Urinary bladder (tissue), 4 donors: ENCODE measurements around the gene TRPM3. TPM values are rescaled to one million over a fixed set of nuclear protein-coding genes. Genes with fewer than 3 reads are reported as not detected.
"Not testable (repeated sequence)": the region's sequence is repeated elsewhere in the genome, so short reads cannot be mapped to it uniquely, and the experiment has no call there.

Experiments used
- DNase-seq: peaks from one replicate; pipeline ENCODE4 v3.0.0-alpha.2; 2015; ENCODE audit errors: extremely low spot score
- H3K27ac ChIP-seq: one replicate; pipeline ENCODE4 v1.5.1; 2013; ENCODE audit warnings: low read depth, mild to moderate bottlenecking, moderate library complexity
- H3K36me3 ChIP-seq: one replicate; pipeline ENCODE4 v1.6.1; 2013; ENCODE audit warnings: mild to moderate bottlenecking, moderate library complexity; ENCODE audit not compliant: insufficient read depth
- H3K4me1 ChIP-seq: one replicate; pipeline ENCODE4 v1.6.1; 2013; ENCODE audit warnings: mild to moderate bottlenecking, moderate library complexity; ENCODE audit not compliant: insufficient read depth
- H3K4me3 ChIP-seq: one replicate; pipeline ENCODE4 v1.5.1; 2013; ENCODE audit warnings: low read depth, low read length
- WGBS: extraction: QIAGEN DNeasy Blood & Tissue Kit; methylation state at CpG from one replicate; pipeline ENCODE4 v1.1.7; 2013; 5-methylcytosine and 5-hydroxymethylcytosine counted together
- polyA plus RNA-seq: library from polyadenylated mRNA; stranded (reverse); fragments of 200-250 nt; gene quantifications from one replicate; pipeline ENCODE4 v1.2.3, GENCODE V29; 2013
- total RNA-seq: library from RNA; depleted of rRNA; stranded (reverse); fragments of >200 nt; gene quantifications from one replicate; pipeline ENCODE4 v1.2.3, GENCODE V29; 2014
- donor health status: healthy with polysubstance abuse.
- donor health status: healthy.

TRPM3 gene
- total and polyA plus RNA-seq, 2 donors, result 0.20 to 14.3 TPM

GRCh38 chr9:70971723-70972122 lies 149.7 kb downstream of the TRPM3 start:
- no peaks in the 10 kb centered on the region for H3K4me1 ChIP-seq
- WGBS, result 84% methylated on average over 1 of the region's 1 CpG
- no peak for DNase-seq

GRCh38 chr9:70966380-70966779 lies 155.0 kb downstream of the TRPM3 start:
- H3K4me3 ChIP-seq, H3K27ac ChIP-seq, H3K36me3 ChIP-seq, DNase-seq, H3K4me1 ChIP-seq: not testable (repeated sequence)
- 84% methylated on average over 3 of the region's 3 CpGs for WGBS

More at GRCh38 chr9:70971723-70972122, 149.7 kb downstream of the TRPM3 start:
- Histone ChIP-seq H3K4me3 (no peak overlapping the region), H3K36me3 (no peaks in the 10 kb centered on the region), H3K27ac (no peak overlapping the region)

GRCh38 chr9:70964861-70965260 lies 156.6 kb downstream of the TRPM3 start:
- no peak overlapping the region for H3K4me3 ChIP-seq
- no peak overlapping the region for H3K27ac ChIP-seq
- H3K36me3 ChIP-seq, result no peaks in the 10 kb centered on the region
- H3K4me1 ChIP-seq, result no peaks in the 10 kb centered on the region
- DNase-seq, result no peak

GRCh38 chr9:70963554-70963953 lies 157.9 kb downstream of the TRPM3 start:
- no peak for DNase-seq
- Histone ChIP-seq H3K27ac (no peak overlapping the region), H3K36me3 (no peaks in the 10 kb centered on the region), H3K4me1 (no peaks in the 10 kb centered on the region), H3K4me3 (no peak overlapping the region)
- WGBS, result 56% methylated on average over 3 of the region's 3 CpGs

GRCh38 chr9:70962761-70963440 lies 158.5 kb downstream of the TRPM3 start:
- no peak for DNase-seq
- Histone ChIP-seq H3K36me3 (no peaks in the 10 kb centered on the region), H3K4me3 (no peak overlapping the region), H3K27ac (no peak overlapping the region), H3K4me1 (no peaks in the 10 kb centered on the region)
- 73% methylated on average over 4 of the region's 4 CpGs for WGBS

- no peak for DNase-seq
- no peak overlapping the region for H3K4me3 ChIP-seq
- WGBS, result 91% methylated on average over 2 of the region's 2 CpGs
- no peaks in the 10 kb centered on the region for H3K4me1 ChIP-seq
- no peaks in the 10 kb centered on the region for H3K36me3 ChIP-seq
- no peak overlapping the region for H3K27ac ChIP-seq
Observed at GRCh38 chr9:70959366-70959765, 162.1 kb downstream of the TRPM3 start.

GRCh38 chr9:70954596-70955143 lies 166.8 kb downstream of the TRPM3 start:
- H3K36me3 ChIP-seq, result no peaks in the 10 kb centered on the region
- 58% methylated on average over 8 of the region's 8 CpGs for WGBS
- H3K27ac ChIP-seq, result no peak overlapping the region
- H3K4me1 ChIP-seq, result no peaks in the 10 kb centered on the region
- DNase-seq, result no peak
- H3K4me3 ChIP-seq, result no peak overlapping the region

GRCh38 chr9:70954126-70954525 lies 167.3 kb downstream of the TRPM3 start:
- Histone ChIP-seq H3K36me3 (no peaks in the 10 kb centered on the region), H3K4me1 (no peaks in the 10 kb centered on the region), H3K4me3 (no peak overlapping the region), H3K27ac (no peak overlapping the region)
- DNase-seq, result no peak
- 28% methylated on average over 1 of the region's 1 CpG for WGBS

GRCh38 chr9:70951749-70952727 lies 169.4 kb downstream of the TRPM3 start:
- no peak for DNase-seq
- no peak overlapping the region for H3K27ac ChIP-seq
- WGBS, result 84% methylated on average over 4 of the region's 4 CpGs

GRCh38 chr9:70950270-70950669 lies 171.2 kb downstream of the TRPM3 start:
- Histone ChIP-seq H3K4me1 (no peaks in the 10 kb centered on the region), H3K4me3 (no peak overlapping the region), H3K27ac (no peak overlapping the region), H3K36me3 (no peaks in the 10 kb centered on the region)
- no peak for DNase-seq
- 46% methylated on average over 2 of the region's 2 CpGs for WGBS

More at GRCh38 chr9:70951749-70952727, 169.4 kb downstream of the TRPM3 start:
- no peak overlapping the region for H3K4me3 ChIP-seq
- H3K4me1 ChIP-seq, result no peaks in the 10 kb centered on the region
- no peaks in the 10 kb centered on the region for H3K36me3 ChIP-seq

- DNase-seq, result no peak
- Histone ChIP-seq H3K4me3 (no peak overlapping the region), H3K4me1 (no peaks in the 10 kb centered on the region), H3K36me3 (no peaks in the 10 kb centered on the region), H3K27ac (no peak overlapping the region)
- WGBS, result 85% methylated on average over 4 of the region's 4 CpGs
Observed at GRCh38 chr9:70949239-70949638, 172.2 kb downstream of the TRPM3 start.

- no peaks in the 10 kb centered on the region for H3K4me1 ChIP-seq
- H3K36me3 ChIP-seq, result no peaks in the 10 kb centered on the region
- H3K4me3 ChIP-seq, result no peak overlapping the region
- DNase-seq, result no peak
- H3K27ac ChIP-seq, result no peak overlapping the region
- 64% methylated on average over 1 of the region's 1 CpG for WGBS
Observed at GRCh38 chr9:70948744-70949143, 172.7 kb downstream of the TRPM3 start.

GRCh38 chr9:70947511-70947910 lies 173.9 kb downstream of the TRPM3 start:
- H3K4me3 ChIP-seq, result no peak overlapping the region
- H3K27ac ChIP-seq, result no peak overlapping the region
- no peaks in the 10 kb centered on the region for H3K4me1 ChIP-seq
- WGBS, result 43% methylated on average over 2 of the region's 2 CpGs
- H3K36me3 ChIP-seq, result no peaks in the 10 kb centered on the region
- DNase-seq, result no peak

- no peak for DNase-seq
- no peaks in the 10 kb centered on the region for H3K4me1 ChIP-seq
- no peaks in the 10 kb centered on the region for H3K36me3 ChIP-seq
- no peak overlapping the region for H3K27ac ChIP-seq
- H3K4me3 ChIP-seq, result no peak overlapping the region
Observed at GRCh38 chr9:70947086-70947485, 174.3 kb downstream of the TRPM3 start.
